Gastroesophageal sphincter (tissue), 3 donors: ENCODE measurements around the gene BANK1.

Experiments
- CTCF ChIP-seq, 4 experiments: fragments of 200-600 bp in 2 of 4; fragments of 450-650 bp in 2 of 4; sonication (generic) in 1 of 4; IDR thresholded peaks; one replicate each; pipeline ENCODE4 v1.5.1; 2017 to 2019; ENCODE audit warnings: antibody characterized with exemption in 4 of 4, mild to moderate bottlenecking in 2 of 4, moderate library complexity in 2 of 4
- EP300 ChIP-seq: sonication (generic); formaldehyde crosslinking; IDR thresholded peaks from one replicate; pipeline ENCODE4 v1.6.1; 2017; ENCODE audit warnings: antibody characterized with exemption, mild to moderate bottlenecking
- POLR2A ChIP-seq, 2 donors: fragments of 450-650 bp; IDR thresholded peaks; one replicate each; pipeline ENCODE4 v1.6.1; 2017; ENCODE audit warnings: antibody characterized with exemption in 2 of 2, mild to moderate bottlenecking in 2 of 2, moderate library complexity in 1 of 2
- POLR2AphosphoS5 ChIP-seq: sonication (generic); formaldehyde crosslinking; IDR thresholded peaks from one replicate; pipeline ENCODE4 v1.6.1; 2017; ENCODE audit warnings: antibody characterized with exemption

- TF ChIP-seq CTCF (IDR thresholded peaks at IDR 0.05) (no peak), POLR2A (IDR thresholded peaks at IDR 0.05) (no peak), EP300 (no peak), POLR2AphosphoS5 (no peak)
Measured at GRCh38 chr4:101981756-101982155, 191.2 kb downstream of the BANK1 start.
